Upper lobe of left lung (tissue), 6 donors: Measurements from ENCODE around the gene GSG1L2. TPM values are rescaled to one million over a fixed set of nuclear protein-coding genes. Genes with fewer than 3 reads are reported as not detected.

Experiments
- ATAC-seq, 2 donors: fragments of 200-7000 bp; cut with Tn5 transposase; one replicate each; pipeline ENCODE4 v1.9.1; 2022; ENCODE audit warnings: mild to moderate bottlenecking in 2 of 2, moderate library complexity in 2 of 2; ENCODE audit not compliant: low FRiP score in 2 of 2
- DNase-seq, 2 donors: peaks; one replicate each; pipeline ENCODE4 v3.0.0-alpha.2; 2019 to 2020
- H3K27ac ChIP-seq, 4 donors: fragments of 200-600 bp; sonication (generic); one replicate each; pipeline ENCODE4 v1.5.1; 2016 to 2019
- H3K27me3 ChIP-seq, 4 donors: fragments of 200-600 bp; sonication (generic); one replicate each; pipeline ENCODE4 v1.5.1; 2017 to 2019
- H3K36me3 ChIP-seq, 4 donors: fragments of 200-600 bp; sonication (generic); one replicate each; pipeline ENCODE4 v1.5.1; 2016 to 2019
- H3K4me1 ChIP-seq, 4 donors: fragments of 200-600 bp; sonication (generic); one replicate each; pipeline ENCODE4 v1.5.1; 2018 to 2019
- H3K4me3 ChIP-seq, 4 donors: fragments of 200-600 bp; sonication (generic); one replicate each; pipeline ENCODE4 v1.5.1; 2017 to 2019; ENCODE audit warnings: mild to moderate bottlenecking in 2 of 4, moderate library complexity in 1 of 4
- H3K9me3 ChIP-seq, 4 donors: fragments of 200-600 bp; sonication (generic); one replicate each; pipeline ENCODE4 v1.5.1; 2018 to 2019
- EP300 ChIP-seq, 4 donors: sonication (generic); formaldehyde crosslinking; IDR thresholded peaks; one replicate each; pipeline ENCODE4 v1.5.1; 2017; ENCODE audit warnings: antibody characterized with exemption in 4 of 4, control low read depth in 2 of 4
- POLR2A ChIP-seq, 4 donors: fragments of 450-650 bp; IDR thresholded peaks; one replicate each; pipeline ENCODE4 v1.5.1; 2016 to 2017; ENCODE audit warnings: antibody characterized with exemption in 4 of 4, mild to moderate bottlenecking in 2 of 4
- POLR2AphosphoS5 ChIP-seq, 2 donors: sonication (generic); formaldehyde crosslinking; IDR thresholded peaks; one replicate each; pipeline ENCODE4 v1.5.1; 2017; ENCODE audit warnings: antibody characterized with exemption in 2 of 2
- WGBS, 2 donors: methylation state at CpG; one replicate each; pipeline ENCODE4 v1.1.5; 2017 to 2018; 5-methylcytosine and 5-hydroxymethylcytosine counted together
- total RNA-seq, 6 donors: library from RNA; depleted of rRNA in 4 of 6; stranded (reverse); fragments of >200 nt in 4 of 6; gene quantifications; one replicate each; pipeline versions ENCODE4 v1.1.0 to v1.2.1, GENCODE V29; 2016 to 2021
- TF ChIP-seq, protein P1 (sequence below), 6 experiments: fragments of 450-650 bp in 4 of 6; fragments of 200-600 bp in 2 of 6; sonication (generic) in 2 of 6; IDR thresholded peaks; one replicate each; pipeline ENCODE4 v1.5.1; 2016 to 2019; ENCODE audit warnings: antibody characterized with exemption in 6 of 6
- donor health status: DM: no; HTN: no; CAD: no; lungs with moderate emphysema.
- donor health status: DM: no; HTN: yes; CAD: no; lungs with severe emphysema.

GSG1L2 gene
- total RNA-seq, 6 donors from 2014 or later, result not detected

GRCh38 chr17:9780552-9780951 lies 41.3 kb downstream of the GSG1L2 start:
- TF ChIP-seq POLR2A (IDR thresholded peaks at IDR 0.05), result no peak
- TF ChIP-seq POLR2AphosphoS5 (IDR thresholded peaks at IDR 0.05), result no peak
- TF ChIP-seq, protein P1, sequence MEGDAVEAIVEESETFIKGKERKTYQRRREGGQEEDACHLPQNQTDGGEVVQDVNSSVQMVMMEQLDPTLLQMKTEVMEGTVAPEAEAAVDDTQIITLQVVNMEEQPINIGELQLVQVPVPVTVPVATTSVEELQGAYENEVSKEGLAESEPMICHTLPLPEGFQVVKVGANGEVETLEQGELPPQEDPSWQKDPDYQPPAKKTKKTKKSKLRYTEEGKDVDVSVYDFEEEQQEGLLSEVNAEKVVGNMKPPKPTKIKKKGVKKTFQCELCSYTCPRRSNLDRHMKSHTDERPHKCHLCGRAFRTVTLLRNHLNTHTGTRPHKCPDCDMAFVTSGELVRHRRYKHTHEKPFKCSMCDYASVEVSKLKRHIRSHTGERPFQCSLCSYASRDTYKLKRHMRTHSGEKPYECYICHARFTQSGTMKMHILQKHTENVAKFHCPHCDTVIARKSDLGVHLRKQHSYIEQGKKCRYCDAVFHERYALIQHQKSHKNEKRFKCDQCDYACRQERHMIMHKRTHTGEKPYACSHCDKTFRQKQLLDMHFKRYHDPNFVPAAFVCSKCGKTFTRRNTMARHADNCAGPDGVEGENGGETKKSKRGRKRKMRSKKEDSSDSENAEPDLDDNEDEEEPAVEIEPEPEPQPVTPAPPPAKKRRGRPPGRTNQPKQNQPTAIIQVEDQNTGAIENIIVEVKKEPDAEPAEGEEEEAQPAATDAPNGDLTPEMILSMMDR (IDR thresholded peaks at IDR 0.05), result no peak
- TF ChIP-seq EP300 (IDR thresholded peaks at IDR 0.05), result no peak
- no peak overlapping the region for H3K27ac ChIP-seq
- no peaks in the 10 kb centered on the region for H3K4me1 ChIP-seq
- H3K9me3 ChIP-seq, result no peaks in the 10 kb centered on the region
- no peaks in the 10 kb centered on the region for H3K36me3 ChIP-seq
- DNase-seq, result no peak
- 91 to 92% methylated on average over 3 of the region's 3 CpGs for WGBS, 2 donors
- no peak overlapping the region for H3K4me3 ChIP-seq
- no peaks in the 10 kb centered on the region for H3K27me3 ChIP-seq
- no peak for ATAC-seq

- no peaks in the 10 kb centered on the region for H3K4me1 ChIP-seq
- WGBS, 2 donors, result 90 to 92% methylated on average over 9 of the region's 9 CpGs
- no peak for ATAC-seq
- no peaks in the 10 kb centered on the region for H3K36me3 ChIP-seq
- no peaks in the 10 kb centered on the region for H3K9me3 ChIP-seq
- TF ChIP-seq, protein P1 (IDR thresholded peaks at IDR 0.05), result no peak
- TF ChIP-seq POLR2A (IDR thresholded peaks at IDR 0.05), result no peak
- no peak for TF ChIP-seq EP300 (IDR thresholded peaks at IDR 0.05)
- no peak for TF ChIP-seq POLR2AphosphoS5 (IDR thresholded peaks at IDR 0.05)
- H3K4me3 ChIP-seq, result no peak overlapping the region
- DNase-seq, result no peak
- no peaks in the 10 kb centered on the region for H3K27me3 ChIP-seq
- H3K27ac ChIP-seq, result no peak overlapping the region
These were observed 45.0 kb downstream of the GSG1L2 start for GRCh38 chr17:9776911-9777310.

- no peak overlapping the region for H3K4me3 ChIP-seq
- DNase-seq (no peak), ATAC-seq (no peak)
- H3K4me1 ChIP-seq, result no peaks in the 10 kb centered on the region
- H3K36me3 ChIP-seq, result no peaks in the 10 kb centered on the region
- TF ChIP-seq POLR2A (IDR thresholded peaks at IDR 0.05) (no peak), POLR2AphosphoS5 (IDR thresholded peaks at IDR 0.05) (no peak), EP300 (IDR thresholded peaks at IDR 0.05) (no peak)
- TF ChIP-seq, protein P1 (IDR thresholded peaks at IDR 0.05), result no peak
- H3K27me3 ChIP-seq, result no peaks in the 10 kb centered on the region
- no peaks in the 10 kb centered on the region for H3K9me3 ChIP-seq
- WGBS, 2 donors, result 79 to 91% methylated on average over 8 to 19 of the region's 19 CpGs
- H3K27ac ChIP-seq, result no peak overlapping the region
These were observed 49.2 kb downstream of the GSG1L2 start for GRCh38 chr17:9772658-9773057.

DNA sequence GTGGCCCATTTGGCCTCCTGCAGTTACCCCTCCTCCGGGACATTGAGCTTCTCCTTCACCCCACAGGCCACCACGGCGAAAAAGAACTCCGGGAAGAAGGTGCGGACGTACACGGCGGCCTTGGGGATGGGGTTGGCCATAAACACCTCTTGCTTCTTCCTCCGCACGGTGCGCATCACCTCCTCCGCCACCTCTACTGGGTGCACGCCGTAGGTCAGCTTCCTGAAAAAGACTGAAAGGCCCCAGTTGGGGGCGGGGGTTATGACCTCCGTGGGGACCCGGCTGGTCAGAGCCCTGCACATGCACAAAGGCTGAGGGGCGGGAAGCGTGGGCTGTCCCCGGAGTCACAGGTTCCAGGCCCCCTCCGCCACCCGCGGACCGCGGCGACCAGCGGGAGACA lies 50.4 kb downstream of the GSG1L2 start:
- H3K9me3 ChIP-seq, result no peaks in the 10 kb centered on the region
- no peak overlapping the region for H3K4me3 ChIP-seq
- TF ChIP-seq EP300 (IDR thresholded peaks at IDR 0.05) (no peak), POLR2AphosphoS5 (IDR thresholded peaks at IDR 0.05) (no peak), POLR2A (IDR thresholded peaks at IDR 0.05) (no peak)
- TF ChIP-seq, protein P1 (IDR thresholded peaks at IDR 0.05), result no peak
- WGBS, 2 donors, result 91 to 93% methylated on average over 24 to 27 of the region's 27 CpGs
- no peaks in the 10 kb centered on the region for H3K27me3 ChIP-seq
- no peak overlapping the region for H3K27ac ChIP-seq
- no peaks in the 10 kb centered on the region for H3K36me3 ChIP-seq
- no peak for ATAC-seq
- no peaks in the 10 kb centered on the region for H3K4me1 ChIP-seq
- no peak for DNase-seq

- DNase-seq, result no peak
- Histone ChIP-seq H3K27ac (no peak overlapping the region), H3K27me3 (no peaks in the 10 kb centered on the region), H3K4me3 (no peak overlapping the region), H3K4me1 (no peaks in the 10 kb centered on the region), H3K36me3 (no peaks in the 10 kb centered on the region), H3K9me3 (no peaks in the 10 kb centered on the region)
- ATAC-seq, result no peak
- 86 to 96% methylated on average over 12 to 15 of the region's 15 CpGs for WGBS, 2 donors
- no peak for TF ChIP-seq POLR2AphosphoS5 (IDR thresholded peaks at IDR 0.05)
- no peak for TF ChIP-seq EP300 (IDR thresholded peaks at IDR 0.05)
- no peak for TF ChIP-seq POLR2A (IDR thresholded peaks at IDR 0.05)
- TF ChIP-seq, protein P1 (IDR thresholded peaks at IDR 0.05), result peak in 1 of 6 experiments; percentile 3
These were observed 52.7 kb downstream of the GSG1L2 start for GRCh38 chr17:9769036-9769695.
